Calu3 (cell line): ENCODE data around the gene TLE2. TPM values are rescaled to one million over a fixed set of nuclear protein-coding genes. Genes with fewer than 3 reads are reported as not detected.
A peak's percentile ranks its signal among the peaks of the same experiment; 100 is the strongest.

Source experiments
- BruUV-seq: library from RNA; stranded (reverse); fragments of 400-500 nt; replicated peaks from 2 replicates; lab custom pipeline; 2021; lab: Mats Ljungman, UMichigan
- CTCF ChIA-PET: fragments of 300-600 bp; sonication (Branson Sonifier 250); formaldehyde crosslinking; loops from one replicate; lab custom pipeline; 2022; ENCODE audit warnings: antibody characterized with exemption; lab: Charles Lee
- DNase-seq: peaks from one replicate; pipeline ENCODE4 v3.0.0; 2022
- H3K27ac Mint-ChIP-seq: one replicate; pipeline ENCODE4 v1.8.0; 2022; ENCODE audit warnings: mixed read lengths; ENCODE audit not compliant: unreplicated experiment
- H3K27me3 Mint-ChIP-seq: one replicate; pipeline ENCODE4 v1.8.0; 2022; ENCODE audit warnings: mixed read lengths; ENCODE audit not compliant: unreplicated experiment
- H3K36me3 Mint-ChIP-seq: one replicate; pipeline ENCODE4 v1.8.0; 2022; ENCODE audit warnings: mild to moderate bottlenecking, moderate library complexity, mixed read lengths; ENCODE audit not compliant: insufficient read depth, unreplicated experiment
- H3K4me1 Mint-ChIP-seq: one replicate; pipeline ENCODE4 v1.8.0; 2022; ENCODE audit warnings: mild to moderate bottlenecking, low read depth, mixed read lengths; ENCODE audit not compliant: unreplicated experiment
- H3K4me3 Mint-ChIP-seq: one replicate; pipeline ENCODE4 v1.8.0; 2022; ENCODE audit warnings: mild to moderate bottlenecking, low read depth, moderate library complexity, mixed read lengths; ENCODE audit not compliant: unreplicated experiment
- H3K9me3 Mint-ChIP-seq: one replicate; pipeline ENCODE4 v1.8.0; 2022; ENCODE audit warnings: low read depth, mixed read lengths; ENCODE audit not compliant: unreplicated experiment
- intact Hi-C: fragments of 100-400 bp; cut with micrococcal nuclease; formaldehyde crosslinking; loops from one replicate; pipeline ENCODE4 v1.10.0; 2022; ENCODE audit not compliant: unreplicated experiment
- total RNA-seq: library from RNA; stranded (reverse); gene quantifications from 2 replicates; pipeline ENCODE4 v1.2.3, GENCODE V29; 2022
- TF ChIP-seq, protein P1 (sequence below): fragments of 200-600 bp; IDR thresholded peaks from one replicate; pipeline ENCODE4 v1.8.0; 2022; ENCODE audit warnings: antibody characterized with exemption; ENCODE audit not compliant: unreplicated experiment

The TLE2 gene
- total RNA-seq, 1 experiment from 2014 or later = 8.5 TPM

DNA sequence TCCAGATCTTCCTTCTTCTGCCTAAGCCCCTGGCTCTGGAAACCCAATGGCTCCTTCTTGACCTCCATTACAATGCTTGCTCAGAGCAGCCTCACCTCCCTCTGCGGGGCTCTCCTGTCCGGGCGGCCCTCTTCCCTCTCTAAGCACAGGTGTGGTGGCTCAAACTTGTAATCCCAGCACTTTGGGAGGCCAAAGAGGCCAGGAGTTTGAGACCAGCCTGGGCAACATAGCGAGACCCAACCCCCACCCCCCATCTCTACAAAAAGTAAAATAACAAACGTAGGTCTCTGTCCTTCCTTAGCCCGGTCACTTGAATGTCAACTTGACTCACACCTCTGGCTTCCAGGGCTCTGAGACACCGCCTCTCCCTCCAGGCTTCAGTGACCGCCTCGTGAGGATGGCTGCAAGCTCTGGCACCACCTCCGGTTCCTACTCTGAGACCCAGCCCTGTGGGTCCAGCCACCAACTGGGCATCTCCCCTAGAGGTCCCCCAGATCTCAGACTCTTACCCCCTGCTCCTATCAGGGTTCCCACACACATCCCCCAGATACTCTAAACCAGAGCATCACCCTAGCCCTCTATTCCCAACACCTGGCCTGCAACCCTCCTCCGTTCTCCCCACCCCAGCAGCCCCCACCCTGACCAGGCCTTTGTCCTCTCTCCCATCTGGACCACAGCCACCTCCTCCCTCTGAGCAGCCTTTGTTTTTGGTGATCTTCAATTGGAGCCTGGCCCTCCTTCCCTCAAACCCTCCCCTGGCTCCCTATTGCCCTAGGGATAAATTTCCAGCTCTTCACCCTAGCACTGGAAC is 4.7 kb upstream of the TLE2 start:
- no peak overlapping the region for H3K4me3 Mint-ChIP-seq
- H3K4me1 Mint-ChIP-seq = peaks cover 36% of the 10 kb centered on the region
- BruUV-seq = no TSS peak
- no peak overlapping the region for H3K27ac Mint-ChIP-seq
- H3K27me3 Mint-ChIP-seq = peaks cover 57% of the 10 kb centered on the region
- DNase-seq = no peak
- no peaks in the 10 kb centered on the region for H3K9me3 Mint-ChIP-seq
- CTCF ChIA-PET = no interaction called here
- peaks cover 25% of the 10 kb centered on the region for H3K36me3 Mint-ChIP-seq
- TF ChIP-seq, protein P1, sequence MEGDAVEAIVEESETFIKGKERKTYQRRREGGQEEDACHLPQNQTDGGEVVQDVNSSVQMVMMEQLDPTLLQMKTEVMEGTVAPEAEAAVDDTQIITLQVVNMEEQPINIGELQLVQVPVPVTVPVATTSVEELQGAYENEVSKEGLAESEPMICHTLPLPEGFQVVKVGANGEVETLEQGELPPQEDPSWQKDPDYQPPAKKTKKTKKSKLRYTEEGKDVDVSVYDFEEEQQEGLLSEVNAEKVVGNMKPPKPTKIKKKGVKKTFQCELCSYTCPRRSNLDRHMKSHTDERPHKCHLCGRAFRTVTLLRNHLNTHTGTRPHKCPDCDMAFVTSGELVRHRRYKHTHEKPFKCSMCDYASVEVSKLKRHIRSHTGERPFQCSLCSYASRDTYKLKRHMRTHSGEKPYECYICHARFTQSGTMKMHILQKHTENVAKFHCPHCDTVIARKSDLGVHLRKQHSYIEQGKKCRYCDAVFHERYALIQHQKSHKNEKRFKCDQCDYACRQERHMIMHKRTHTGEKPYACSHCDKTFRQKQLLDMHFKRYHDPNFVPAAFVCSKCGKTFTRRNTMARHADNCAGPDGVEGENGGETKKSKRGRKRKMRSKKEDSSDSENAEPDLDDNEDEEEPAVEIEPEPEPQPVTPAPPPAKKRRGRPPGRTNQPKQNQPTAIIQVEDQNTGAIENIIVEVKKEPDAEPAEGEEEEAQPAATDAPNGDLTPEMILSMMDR = no peak
- intact Hi-C loops = no loop called here

DNA sequence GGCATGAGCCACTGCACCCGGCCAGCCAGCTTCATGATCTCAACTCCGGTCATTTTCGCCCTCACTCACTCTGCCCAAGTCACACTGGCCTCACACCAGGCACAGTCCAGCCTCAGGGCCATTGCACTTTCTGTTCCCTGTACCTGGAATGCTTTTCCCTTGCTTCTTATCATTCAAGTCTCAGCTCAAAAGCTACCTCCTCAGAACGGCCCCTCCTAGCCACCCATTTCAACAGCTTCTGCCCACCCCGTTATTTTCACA is 2.5 kb upstream of the TLE2 start:
- no peak for DNase-seq
- Mint-ChIP-seq H3K9me3 (no peaks in the 10 kb centered on the region), H3K36me3 (peaks cover 19% of the 10 kb centered on the region), H3K27me3 (peaks cover 70% of the 10 kb centered on the region), H3K4me1 (peaks cover 36% of the 10 kb centered on the region), H3K4me3 (no peak overlapping the region), H3K27ac (no peak overlapping the region)
- TF ChIP-seq, protein P1 = no peak
- CTCF ChIA-PET = interaction anchor here (0.6 kb wide), 1 partner anchor 72 kb away, joined by 6 read pairs; no protein-coding TSS in a partner anchor
- BruUV-seq = no TSS peak
- intact Hi-C loops = no loop called here

DNA sequence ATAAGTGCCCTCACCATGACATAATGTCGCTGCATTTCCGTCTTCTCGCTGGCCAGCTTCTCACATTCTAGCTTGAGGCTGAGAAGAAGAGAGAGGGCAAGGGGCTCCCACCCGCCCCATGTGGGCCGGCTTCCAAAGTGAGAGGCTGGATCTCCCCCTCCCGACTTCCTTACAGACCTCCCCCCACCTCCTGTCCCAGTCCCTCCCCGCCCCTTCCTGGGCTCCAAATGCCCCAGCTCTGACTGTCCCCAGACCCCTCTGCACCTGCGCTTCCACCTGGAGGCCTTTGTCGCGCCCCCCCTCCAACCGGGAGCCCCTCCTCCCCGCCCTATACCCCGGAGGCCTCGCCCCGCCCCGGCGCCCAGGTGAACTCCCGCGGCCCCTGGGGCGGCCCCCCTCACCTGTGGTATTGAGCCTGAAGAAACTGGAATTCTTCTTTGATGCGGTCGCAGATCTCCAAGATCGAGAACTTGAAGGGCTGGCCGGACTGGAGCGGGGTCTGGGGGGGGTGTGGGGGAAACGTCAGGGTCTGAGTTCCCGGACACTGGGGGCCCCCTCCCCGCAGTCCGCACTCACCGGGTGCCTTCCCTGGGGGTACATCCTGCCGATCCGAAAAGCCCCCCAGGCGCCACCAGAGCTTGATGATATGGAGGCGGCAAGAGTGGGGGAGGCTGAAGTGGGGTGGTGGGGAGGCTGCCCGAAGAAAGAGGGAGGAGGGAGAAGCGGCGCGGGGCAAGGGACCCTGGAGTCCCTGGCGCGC is 595 bp downstream of the TLE2 start:
- TF ChIP-seq, protein P1 = no peak
- H3K27ac Mint-ChIP-seq = no peak overlapping the region
- BruUV-seq = no TSS peak
- H3K36me3 Mint-ChIP-seq = no peaks in the 10 kb centered on the region
- H3K4me1 Mint-ChIP-seq = peaks cover 20% of the 10 kb centered on the region
- H3K9me3 Mint-ChIP-seq = no peaks in the 10 kb centered on the region
- intact Hi-C loops = no loop called here
- H3K4me3 Mint-ChIP-seq = peak overlapping the region; percentile 30
- H3K27me3 Mint-ChIP-seq = peaks cover 53% of the 10 kb centered on the region
- CTCF ChIA-PET = interaction anchor here (0.8 kb wide), 1 partner anchor 15 kb away, joined by 3 read pairs; no protein-coding TSS in a partner anchor
- no peak for DNase-seq

DNA sequence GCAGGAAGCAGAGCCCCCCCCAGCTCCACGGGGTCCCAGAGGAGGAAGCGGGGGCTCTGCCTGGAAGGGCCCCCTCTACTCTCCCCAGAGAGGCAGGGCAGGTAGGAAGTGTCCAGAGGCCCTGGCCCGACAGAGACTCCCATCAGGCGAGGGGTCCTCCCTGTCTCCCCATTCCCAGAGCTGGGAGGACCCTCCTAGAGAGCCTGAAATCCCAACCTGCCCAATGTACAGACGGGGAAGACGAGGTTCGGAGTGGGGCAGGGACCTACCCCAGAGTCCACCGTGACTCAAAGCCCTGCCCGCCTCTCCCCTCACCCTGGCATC is 1.1 kb downstream of the TLE2 start:
- Mint-ChIP-seq H3K27me3 (peaks cover 48% of the 10 kb centered on the region), H3K9me3 (no peaks in the 10 kb centered on the region), H3K4me3 (no peak overlapping the region), H3K36me3 (no peaks in the 10 kb centered on the region), H3K4me1 (peaks cover 20% of the 10 kb centered on the region), H3K27ac (no peak overlapping the region)
- intact Hi-C loops = no loop called here
- CTCF ChIA-PET = interaction anchor here (0.8 kb wide), 1 partner anchor 15 kb away, joined by 3 read pairs; no protein-coding TSS in a partner anchor
- TF ChIP-seq, protein P1 = no peak
- no peak for DNase-seq
- no TSS peak for BruUV-seq
